ENCODE measurements around the gene SPDYC.

- TF ChIP-seq, protein P1, sequence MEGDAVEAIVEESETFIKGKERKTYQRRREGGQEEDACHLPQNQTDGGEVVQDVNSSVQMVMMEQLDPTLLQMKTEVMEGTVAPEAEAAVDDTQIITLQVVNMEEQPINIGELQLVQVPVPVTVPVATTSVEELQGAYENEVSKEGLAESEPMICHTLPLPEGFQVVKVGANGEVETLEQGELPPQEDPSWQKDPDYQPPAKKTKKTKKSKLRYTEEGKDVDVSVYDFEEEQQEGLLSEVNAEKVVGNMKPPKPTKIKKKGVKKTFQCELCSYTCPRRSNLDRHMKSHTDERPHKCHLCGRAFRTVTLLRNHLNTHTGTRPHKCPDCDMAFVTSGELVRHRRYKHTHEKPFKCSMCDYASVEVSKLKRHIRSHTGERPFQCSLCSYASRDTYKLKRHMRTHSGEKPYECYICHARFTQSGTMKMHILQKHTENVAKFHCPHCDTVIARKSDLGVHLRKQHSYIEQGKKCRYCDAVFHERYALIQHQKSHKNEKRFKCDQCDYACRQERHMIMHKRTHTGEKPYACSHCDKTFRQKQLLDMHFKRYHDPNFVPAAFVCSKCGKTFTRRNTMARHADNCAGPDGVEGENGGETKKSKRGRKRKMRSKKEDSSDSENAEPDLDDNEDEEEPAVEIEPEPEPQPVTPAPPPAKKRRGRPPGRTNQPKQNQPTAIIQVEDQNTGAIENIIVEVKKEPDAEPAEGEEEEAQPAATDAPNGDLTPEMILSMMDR (IDR thresholded peaks at IDR 0.05), result no peak
- TF ChIP-seq POLR2A (IDR thresholded peaks at IDR 0.05), result no peak
These were observed 41.5 kb downstream of the SPDYC start for GRCh38 chr11:65211293-65212105.

Measured in breast epithelium (tissue), 3 donors.